IMR-90 (cell line): ENCODE data around the gene SLC6A11. TPM values are rescaled to one million over a fixed set of nuclear protein-coding genes. Genes with fewer than 3 reads are reported as not detected.

Experiments
- ATAC-seq: fragments of 200-7000 bp; cut with Tn5 transposase; 2 replicates; pipeline ENCODE4 v1.9.1; 2020; ENCODE audit warnings: low read depth, mild to moderate bottlenecking, moderate library complexity
- BruUV-seq: library from RNA; stranded (reverse); fragments of 400-500 nt; replicated peaks from 2 replicates; lab custom pipeline; 2021; lab: Mats Ljungman, UMichigan
- CTCF ChIA-PET: fragments of 300-600 bp; formaldehyde crosslinking; extraction: SDS; loops from one replicate; lab custom pipeline; 2021; ENCODE audit warnings: antibody characterized with exemption; lab: Yijun Ruan, JAX
- POLR2A ChIA-PET: fragments of 300-600 bp; sonication (Branson Sonifier 250); formaldehyde crosslinking; loops from one replicate; lab custom pipeline; 2022; ENCODE audit warnings: antibody characterized with exemption; ENCODE audit not compliant: unreplicated experiment; lab: Charles Lee
- DNase-seq: peaks from one replicate; pipeline ENCODE4 v3.0.0; 2013
- H2AFZ ChIP-seq: replicated peaks from 2 replicates; pipeline ENCODE3; 2013; ENCODE audit warnings: low read length, mild to moderate bottlenecking; ENCODE audit not compliant: poor library complexity
- H2AK5ac ChIP-seq: 2 replicates; pipeline ENCODE4 v1.6.1; 2013; ENCODE audit warnings: low read depth, low read length, inconsistent platforms
- H2AK9ac ChIP-seq: replicated peaks from 2 replicates; pipeline ENCODE3; 2013; ENCODE audit warnings: mild to moderate bottlenecking, low read depth, low read length, moderate library complexity; ENCODE audit not compliant: poor library complexity
- H2BK120ac ChIP-seq: 2 replicates; pipeline ENCODE4 v1.6.1; 2013; ENCODE audit warnings: low read depth, low read length, inconsistent platforms
- H2BK15ac ChIP-seq: 3 replicates; pipeline ENCODE4 v1.6.1; 2013; ENCODE audit warnings: low read depth, low read length, inconsistent platforms
- H2BK20ac ChIP-seq: 2 replicates; pipeline ENCODE4 v1.6.1; 2013; ENCODE audit warnings: low read depth, mild to moderate bottlenecking, inconsistent platforms, low read length, moderate library complexity
- H2BK5ac ChIP-seq: 2 replicates; pipeline ENCODE4 v1.6.1; 2013; ENCODE audit warnings: mild to moderate bottlenecking, low read depth, low read length, inconsistent platforms; ENCODE audit not compliant: poor library complexity, severe bottlenecking
- H3K14ac ChIP-seq: replicated peaks from 2 replicates; pipeline ENCODE4 v1.6.1; 2013; ENCODE audit warnings: low read depth, low read length, inconsistent platforms
- H3K18ac ChIP-seq: 2 replicates; pipeline ENCODE4 v1.6.1; 2013; ENCODE audit warnings: low read depth, low read length, control low read depth
- H3K23ac ChIP-seq: 2 replicates; pipeline ENCODE4 v1.6.1; 2013; ENCODE audit warnings: low read depth, low read length, inconsistent platforms
- H3K27ac ChIP-seq: 2 replicates; pipeline ENCODE4 v1.5.1; 2013; ENCODE audit warnings: mild to moderate bottlenecking, control low read depth, low read length; ENCODE audit not compliant: insufficient read depth
- H3K27me3 ChIP-seq: 2 replicates; pipeline ENCODE4 v1.6.1; 2013; ENCODE audit warnings: low read length; ENCODE audit not compliant: control insufficient read depth, insufficient read depth
- H3K36me3 ChIP-seq: 2 replicates; pipeline ENCODE4 v1.6.1; 2013; ENCODE audit warnings: low read length, mixed read lengths; ENCODE audit not compliant: control insufficient read depth, insufficient read depth
- H3K4ac ChIP-seq: 2 replicates; pipeline ENCODE4 v1.6.1; 2013; ENCODE audit warnings: low read depth, low read length, inconsistent platforms
- H3K4me1 ChIP-seq: 2 replicates; pipeline ENCODE4 v1.6.1; 2013; ENCODE audit warnings: low read length, mixed read lengths; ENCODE audit not compliant: control insufficient read depth, insufficient read depth
- H3K4me2 ChIP-seq: 2 replicates; pipeline ENCODE4 v1.6.1; 2013; ENCODE audit warnings: low read depth, mild to moderate bottlenecking, control low read depth, low read length, moderate library complexity
- H3K4me3 ChIP-seq: 2 replicates; pipeline ENCODE4 v1.5.1; 2013; ENCODE audit warnings: low read depth, mild to moderate bottlenecking, control low read depth, low read length, moderate library complexity; ENCODE audit not compliant: insufficient read depth
- H3K56ac ChIP-seq: 2 replicates; pipeline ENCODE4 v1.6.1; 2013; ENCODE audit warnings: low read length, inconsistent platforms; ENCODE audit not compliant: insufficient read depth; ENCODE audit errors: extremely low read depth
- H3K79me1 ChIP-seq, 2 experiments: 2 replicates each; pipeline ENCODE4 v1.6.1; 2013; ENCODE audit warnings: low read length in 2 of 2, inconsistent platforms in 1 of 2, low read depth in 1 of 2
- H3K9ac ChIP-seq: 2 replicates; pipeline ENCODE4 v1.6.1; 2013; ENCODE audit warnings: low read depth, low read length, control low read depth
- H3K9me1 ChIP-seq: 2 replicates; pipeline ENCODE4 v1.6.1; 2013; ENCODE audit warnings: low read length, inconsistent platforms; ENCODE audit not compliant: insufficient read depth
- H3K9me3 ChIP-seq: 2 replicates; pipeline ENCODE4 v1.6.1; 2013; ENCODE audit warnings: low read length; ENCODE audit not compliant: control insufficient read depth, insufficient read depth
- H4K20me1 ChIP-seq: 2 replicates; pipeline ENCODE4 v1.6.1; 2013; ENCODE audit warnings: low read length, inconsistent platforms; ENCODE audit not compliant: insufficient read depth
- H4K5ac ChIP-seq: 2 replicates; pipeline ENCODE4 v1.6.1; 2013; ENCODE audit warnings: mild to moderate bottlenecking, low read depth, low read length, control low read depth
- H4K8ac ChIP-seq, 2 experiments: 2 replicates each; pipeline ENCODE4 v1.6.1; 2013; ENCODE audit warnings: low read depth in 2 of 2, low read length in 2 of 2, control low read depth in 1 of 2, inconsistent platforms in 1 of 2
- H4K91ac ChIP-seq: 2 replicates; pipeline ENCODE4 v1.6.1; 2013; ENCODE audit warnings: low read depth, low read length, inconsistent platforms; ENCODE audit not compliant: insufficient read depth
- BHLHE40 ChIP-seq: fragments of 150-350 bp; IDR thresholded peaks from 2 replicates; pipeline ENCODE4 v1.6.1; 2016; ENCODE audit warnings: mild to moderate bottlenecking, low read depth, low read length
- CTCF ChIP-seq: conservative IDR thresholded peaks from 2 replicates; pipeline ENCODE4 v1.5.1; 2012; ENCODE audit warnings: mild to moderate bottlenecking, low read depth, low read length, improper control_type of control experiment
- FOS ChIP-seq: fragments of 150-350 bp; IDR thresholded peaks from 2 replicates; pipeline ENCODE4 v1.6.1; 2016; ENCODE audit warnings: low read depth, low read length
- MAFK ChIP-seq: IDR thresholded peaks from 2 replicates; pipeline ENCODE4 v1.6.1; 2012; ENCODE audit warnings: low read depth, low read length, improper control_type of control experiment
- RAD21 ChIP-seq: IDR thresholded peaks from 2 replicates; pipeline ENCODE4 v1.6.1; 2012; ENCODE audit warnings: low read length, improper control_type of control experiment
- RFX5 ChIP-seq: IDR thresholded peaks from 2 replicates; pipeline ENCODE4 v1.8.0; 2012; ENCODE audit warnings: low read depth, mild to moderate bottlenecking, low read length, moderate library complexity
- SMC3 ChIP-seq: fragments of 150-350 bp; IDR thresholded peaks from 2 replicates; pipeline ENCODE4 v1.6.1; 2016; ENCODE audit warnings: low read depth, mild to moderate bottlenecking, antibody characterized with exemption, low read length, moderate library complexity
- WGBS, 2 experiments: methylation state at CpG; one replicate each; pipeline versions ENCODE4 v1.1.5 to v1.1.7; 2013; ENCODE audit warnings: missing lambda C conversion rate in 2 of 2; ENCODE audit not compliant: insufficient read length in 1 of 2; ENCODE audit errors: extremely low coverage in 2 of 2; 5-methylcytosine and 5-hydroxymethylcytosine counted together
- dilution Hi-C: fragments of 300-500 bp; cut with HindIII; formaldehyde crosslinking; loops from one replicate; pipeline ENCODE4 v1.14.3; 2018; ENCODE audit warnings: low sequenced_read_pairs; ENCODE audit not compliant: unreplicated experiment
- in situ Hi-C: fragments of 300-500 bp; cut with MboI; formaldehyde crosslinking; loops from 3 replicates; pipeline ENCODE4 v1.14.3; 2019; ENCODE audit warnings: low sequenced_read_pairs, inconsistent platforms, mixed read lengths
- intact Hi-C: fragments of 100-400 bp; cut with micrococcal nuclease; formaldehyde crosslinking; loops from 2 replicates; pipeline ENCODE4 v1.10.0; 2022
- polyA plus RNA-seq, 3 experiments: library from polyadenylated mRNA; depleted of rRNA; stranded (reverse); fragments of >200 nt; gene quantifications; 2 replicates each; pipeline ENCODE4 v1.2.3, GENCODE V29; 2012; ENCODE audit warnings: low replicate concordance in 1 of 3
- total RNA-seq: library from RNA; depleted of rRNA; stranded (reverse); fragments of >200 nt; gene quantifications from 2 replicates; pipeline ENCODE4 v1.2.3, GENCODE V29; 2012
- TF ChIP-seq, protein P1 (sequence below): fragments of 150-350 bp; IDR thresholded peaks from 2 replicates; pipeline ENCODE4 v1.6.1; 2017; ENCODE audit warnings: mild to moderate bottlenecking, antibody characterized with exemption, low read length, low read depth

The SLC6A11 gene
- total and polyA plus RNA-seq, 2 of the 4 experiments (the other 2 are of a cell fraction) = not detected

DNA sequence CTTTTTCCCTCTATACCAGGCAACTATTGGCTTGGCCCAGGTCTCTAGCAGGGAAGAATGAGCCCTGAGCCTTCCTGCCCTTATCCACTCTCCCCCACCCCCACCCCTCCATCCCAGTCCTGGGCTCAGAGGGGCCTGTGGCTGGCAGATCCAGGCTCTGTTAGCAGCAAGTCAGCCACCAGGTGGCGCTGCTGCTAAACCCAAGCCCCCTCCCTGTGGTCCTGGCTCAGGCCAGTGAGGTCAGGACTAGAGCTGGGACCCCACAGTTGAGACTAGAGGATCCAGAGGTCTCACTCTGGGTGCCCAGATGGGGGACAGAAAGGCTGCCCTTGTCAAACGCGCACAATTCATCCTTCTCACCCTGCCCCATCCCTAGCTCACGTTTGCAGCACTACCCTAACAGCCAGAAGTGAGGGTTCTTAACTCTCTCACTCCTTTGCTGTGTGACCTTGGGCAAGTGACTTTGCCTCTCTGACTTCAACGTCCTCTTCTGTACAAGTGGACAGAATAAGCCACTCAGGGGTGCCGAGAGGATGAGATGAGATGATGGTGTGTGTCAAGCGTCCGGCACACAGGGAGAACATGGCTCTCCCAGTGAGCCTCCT, 129.8 kb downstream of the SLC6A11 start:
- no peak overlapping the region for H3K4me3 ChIP-seq
- H3K4me1 ChIP-seq = no peaks in the 10 kb centered on the region
- H2AK5ac ChIP-seq = no peak overlapping the region
- peaks cover 3% of the 10 kb centered on the region; the same call in 1 of the 2 replicates for H3K9me3 ChIP-seq
- CTCF ChIA-PET = interaction anchor here (0.6 kb wide), 2 partner anchors 42 to 464 kb away, joined by 3 read pairs; no protein-coding TSS in a partner anchor
- no peak for TF ChIP-seq MAFK
- TF ChIP-seq, protein P1, sequence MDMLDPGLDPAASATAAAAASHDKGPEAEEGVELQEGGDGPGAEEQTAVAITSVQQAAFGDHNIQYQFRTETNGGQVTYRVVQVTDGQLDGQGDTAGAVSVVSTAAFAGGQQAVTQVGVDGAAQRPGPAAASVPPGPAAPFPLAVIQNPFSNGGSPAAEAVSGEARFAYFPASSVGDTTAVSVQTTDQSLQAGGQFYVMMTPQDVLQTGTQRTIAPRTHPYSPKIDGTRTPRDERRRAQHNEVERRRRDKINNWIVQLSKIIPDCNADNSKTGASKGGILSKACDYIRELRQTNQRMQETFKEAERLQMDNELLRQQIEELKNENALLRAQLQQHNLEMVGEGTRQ = no peak
- TF ChIP-seq RAD21 = peak; percentile 58
- TF ChIP-seq FOS = no peak
- no peak for TF ChIP-seq BHLHE40
- TF ChIP-seq SMC3 = peak; percentile 52
- TF ChIP-seq CTCF = peak; percentile 66
- no peak for TF ChIP-seq RFX5
- H3K9ac ChIP-seq = no peak overlapping the region
- no peak overlapping the region for H2AFZ ChIP-seq
- H3K56ac ChIP-seq = no peak overlapping the region
- no peak overlapping the region for H4K91ac ChIP-seq
- no peaks in the 10 kb centered on the region for H3K79me1 ChIP-seq
- no TSS peak for BruUV-seq
- H3K18ac ChIP-seq = no peak overlapping the region
- H3K4me2 ChIP-seq = no peak overlapping the region
- H3K27ac ChIP-seq = no peak overlapping the region
- H4K5ac ChIP-seq = no peak overlapping the region
- no peak overlapping the region for H3K14ac ChIP-seq
- no peaks in the 10 kb centered on the region for H3K9me1 ChIP-seq
- no peak overlapping the region for H2BK5ac ChIP-seq
- no peak overlapping the region for H3K23ac ChIP-seq
- H2BK20ac ChIP-seq = no peak overlapping the region
- H2BK15ac ChIP-seq = no peak overlapping the region
- no peak overlapping the region for H2BK120ac ChIP-seq
- ATAC-seq (peak; percentile 88), DNase-seq (peak; percentile 25)
- H2AK9ac ChIP-seq = no peak overlapping the region
- H3K36me3 ChIP-seq = no peaks in the 10 kb centered on the region
- H3K27me3 ChIP-seq = peaks cover 13% of the 10 kb centered on the region
- in situ Hi-C loops (loop anchor here (10.0 kb wide), 2 partner anchors 389 to 709 kb away; no protein-coding TSS in a partner anchor), dilution Hi-C loops (no loop called here), intact Hi-C loops (loop anchor here (1.0 to 10.0 kb wide), 4 partner anchors 114 to 707 kb away; no protein-coding TSS in a partner anchor)
- 100% methylated on average over 3 of the region's 8 CpGs; no CpG with 5 or more reads in 1 of the 2 experiments for WGBS, 2 experiments
- POLR2A ChIA-PET = no interaction called here
- H4K20me1 ChIP-seq = no peaks in the 10 kb centered on the region
- no peak overlapping the region for H3K4ac ChIP-seq
- no peak overlapping the region for H4K8ac ChIP-seq
